Iris pigment epithelial cell (primary cell): ENCODE data around the gene VEGFA.
A peak's percentile ranks its signal among the peaks of the same experiment; 100 is the strongest.

Source experiments
- DNase-seq: peaks from one replicate; pipeline ENCODE4 v3.0.0-alpha.2; 2011; ENCODE audit warnings: low read depth

VEGFA gene

DNA sequence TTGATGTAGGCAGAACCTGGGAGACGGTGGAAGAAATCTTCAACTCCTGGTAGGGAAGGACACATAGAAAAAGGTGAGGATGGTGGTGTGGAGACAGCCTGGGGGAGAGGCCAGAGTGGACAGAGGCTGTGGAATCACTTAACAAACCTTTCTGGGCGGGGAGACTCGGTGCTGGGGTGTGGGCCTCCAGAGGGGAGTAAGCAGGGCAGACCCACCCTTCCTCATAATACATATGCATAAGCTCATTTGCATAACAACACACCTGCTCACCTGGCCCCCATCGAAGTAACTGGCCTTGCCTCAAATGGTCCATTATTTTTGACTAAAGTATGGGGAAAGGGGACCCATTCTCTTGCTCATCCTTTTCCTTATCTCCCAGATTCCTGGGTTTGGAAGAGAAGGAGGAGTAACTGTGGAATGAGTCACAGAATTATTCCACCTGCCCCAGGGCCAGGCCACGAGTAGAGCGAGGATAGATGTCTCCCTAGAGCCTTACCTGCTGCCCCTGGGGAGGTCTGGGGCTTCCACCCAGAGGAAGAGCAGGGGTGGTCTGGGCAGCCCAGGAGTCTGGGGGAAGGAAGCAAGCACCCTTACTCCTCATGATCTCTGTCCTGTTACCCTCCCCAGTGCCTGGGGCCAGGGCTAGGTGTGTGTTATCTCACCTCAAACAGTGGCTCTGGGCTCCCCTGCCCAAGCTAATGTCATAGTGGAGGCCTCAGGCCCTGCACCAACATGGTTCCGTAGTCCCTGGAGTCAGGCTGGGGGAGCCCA lies 10.7 kb upstream of the VEGFA start:
- DNase-seq = no peak

DNA sequence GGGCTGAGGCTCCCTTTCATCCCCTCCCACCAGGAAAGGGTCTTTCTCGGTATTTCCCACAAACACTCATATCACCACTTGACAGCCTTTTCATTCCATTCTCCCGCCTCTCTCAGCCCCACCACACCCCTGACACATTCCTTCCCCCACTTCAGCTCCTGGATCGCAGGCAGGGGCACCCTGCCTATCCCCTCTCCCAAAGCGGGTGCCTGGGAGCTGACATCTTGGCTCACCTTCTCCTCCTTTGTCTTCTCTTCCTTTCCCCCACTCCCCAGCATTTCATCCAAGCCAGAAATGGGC lies 10.2 kb upstream of the VEGFA start:
- no peak for DNase-seq

DNA sequence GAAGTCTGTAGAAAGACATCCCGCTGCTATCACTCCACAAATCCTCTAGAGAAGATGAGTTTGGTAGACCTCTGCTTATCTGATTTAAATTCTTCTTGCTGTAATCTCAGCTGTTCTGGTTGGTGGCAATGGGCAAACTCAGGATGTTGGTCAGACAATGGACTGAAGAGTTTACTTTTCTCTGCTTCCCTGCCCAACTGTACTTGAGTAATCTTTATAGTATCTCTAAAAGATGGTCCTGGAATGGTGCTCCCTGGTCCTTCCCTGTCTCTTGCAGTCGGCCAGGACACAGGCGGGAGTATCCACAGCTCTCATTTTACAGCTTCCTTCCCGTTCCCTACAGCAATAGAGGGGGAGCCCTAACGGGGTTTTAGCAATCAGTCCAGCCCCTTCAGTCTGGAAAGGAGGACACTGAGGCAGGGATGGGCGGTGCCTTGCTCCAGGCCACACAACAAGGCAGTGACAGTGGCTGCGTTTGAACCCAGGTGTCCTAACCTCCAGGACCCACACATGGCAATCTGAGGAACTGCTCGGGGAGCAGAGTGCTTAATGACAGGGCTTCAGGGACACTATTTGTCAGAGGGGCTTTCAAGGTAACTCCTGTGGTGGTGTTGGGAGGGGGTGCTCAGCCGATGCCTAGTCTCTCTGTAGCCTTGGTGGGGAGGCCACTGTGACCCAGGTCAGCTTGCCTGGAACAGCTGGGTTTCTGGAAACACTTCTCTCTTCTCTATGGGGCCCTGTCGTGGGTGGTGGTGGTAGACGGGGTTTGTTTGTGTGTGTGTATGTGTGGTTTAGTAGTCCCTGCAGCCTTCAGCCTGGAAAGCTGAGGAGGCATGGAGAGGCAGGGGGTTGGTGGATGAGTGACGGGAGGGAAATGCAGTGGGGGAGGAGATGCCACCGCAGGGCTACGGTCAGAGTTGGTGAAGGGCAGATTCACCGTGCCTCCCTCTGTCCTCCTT lies 9.5 kb upstream of the VEGFA start:
- no peak for DNase-seq

DNA sequence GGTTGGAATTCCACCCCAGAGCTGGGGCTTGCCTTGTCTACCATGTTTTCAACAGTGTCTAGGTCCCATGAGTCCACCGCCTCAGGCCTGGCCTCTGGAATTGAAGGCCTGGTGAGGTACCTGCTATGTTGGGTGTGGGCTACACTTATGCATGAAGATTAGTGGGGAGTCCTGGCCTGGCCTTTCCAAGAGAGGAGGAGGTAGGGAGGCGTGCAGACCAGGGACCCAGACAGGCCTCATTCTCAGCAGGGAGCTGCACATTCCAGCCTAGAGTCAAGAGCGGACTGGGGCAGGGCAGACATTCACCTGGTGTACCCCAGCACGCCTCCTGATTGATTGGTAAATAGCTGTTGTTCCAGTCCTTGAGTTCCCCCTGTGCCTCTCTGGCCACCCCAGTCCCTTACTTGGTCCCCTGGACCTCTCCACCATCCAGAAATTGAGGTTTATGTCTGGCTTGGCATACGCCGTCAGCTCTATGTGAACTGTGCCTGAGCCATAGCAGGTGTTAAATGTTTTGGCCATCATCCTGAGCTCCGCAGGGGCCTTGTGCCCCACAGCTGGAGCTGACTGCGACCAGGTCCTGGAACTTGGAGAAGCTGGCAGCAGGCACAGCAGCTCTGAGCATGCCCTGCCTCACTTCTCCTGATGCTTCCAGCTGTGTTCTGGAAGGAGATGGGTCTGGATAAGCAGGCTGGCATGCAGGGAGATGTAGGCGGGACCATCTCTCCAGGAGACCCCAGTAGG lies 8.2 kb upstream of the VEGFA start:
- DNase-seq = no peak

DNA sequence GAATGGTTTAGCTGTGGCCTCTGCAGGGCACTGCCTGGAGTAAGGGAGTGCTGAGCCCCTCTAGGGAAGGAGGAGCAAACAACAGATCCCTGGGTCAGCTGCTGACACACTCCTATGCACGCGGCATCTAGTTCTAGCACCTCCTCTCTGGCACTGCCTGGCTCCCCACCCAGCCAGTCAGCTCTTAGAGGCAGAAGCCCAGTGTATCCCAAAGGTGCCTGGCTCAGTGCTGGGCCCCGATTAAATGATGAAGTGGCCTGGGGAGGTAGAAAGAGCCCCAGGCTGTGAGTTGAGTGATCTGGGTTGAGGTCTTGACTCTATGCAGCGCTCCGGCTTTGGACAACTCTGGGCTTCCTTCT lies 7.6 kb upstream of the VEGFA start:
- DNase-seq = no peak

DNA sequence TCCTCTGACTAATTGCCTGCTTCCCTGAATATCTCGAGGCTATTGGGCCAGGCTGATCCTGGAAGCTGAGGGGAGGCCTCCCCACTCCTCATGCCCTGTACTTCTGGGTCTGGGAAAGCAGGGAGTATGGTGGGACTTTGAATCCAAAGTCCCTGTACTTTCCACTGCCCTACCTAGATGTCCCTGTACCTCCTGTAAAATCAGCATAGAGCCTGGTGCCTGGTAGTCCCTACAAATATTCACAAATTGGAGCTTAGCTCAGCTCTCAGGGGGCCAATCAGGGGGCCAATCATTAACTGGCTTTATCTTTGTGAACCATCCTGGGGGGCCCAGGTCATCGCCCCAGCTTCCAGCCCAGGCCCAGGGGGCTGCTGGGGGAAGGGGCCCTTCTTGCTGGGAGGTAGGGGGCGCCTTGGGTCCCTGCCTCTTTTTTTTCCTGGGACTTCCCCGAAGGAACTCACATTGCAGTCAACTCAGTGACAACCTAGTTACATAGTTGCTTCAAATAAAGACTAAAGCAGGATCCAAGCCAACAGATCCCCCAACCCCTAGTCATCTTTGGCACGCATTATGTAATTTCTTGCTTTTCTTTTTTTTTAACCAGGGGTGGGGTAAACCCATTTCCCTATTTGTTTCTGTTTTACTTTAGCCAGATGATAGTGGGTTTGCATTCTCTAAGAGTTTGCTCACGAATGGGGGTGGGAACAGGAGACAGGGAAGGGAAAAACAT lies 6.9 kb upstream of the VEGFA start:
- peak; percentile 33 for DNase-seq

DNA sequence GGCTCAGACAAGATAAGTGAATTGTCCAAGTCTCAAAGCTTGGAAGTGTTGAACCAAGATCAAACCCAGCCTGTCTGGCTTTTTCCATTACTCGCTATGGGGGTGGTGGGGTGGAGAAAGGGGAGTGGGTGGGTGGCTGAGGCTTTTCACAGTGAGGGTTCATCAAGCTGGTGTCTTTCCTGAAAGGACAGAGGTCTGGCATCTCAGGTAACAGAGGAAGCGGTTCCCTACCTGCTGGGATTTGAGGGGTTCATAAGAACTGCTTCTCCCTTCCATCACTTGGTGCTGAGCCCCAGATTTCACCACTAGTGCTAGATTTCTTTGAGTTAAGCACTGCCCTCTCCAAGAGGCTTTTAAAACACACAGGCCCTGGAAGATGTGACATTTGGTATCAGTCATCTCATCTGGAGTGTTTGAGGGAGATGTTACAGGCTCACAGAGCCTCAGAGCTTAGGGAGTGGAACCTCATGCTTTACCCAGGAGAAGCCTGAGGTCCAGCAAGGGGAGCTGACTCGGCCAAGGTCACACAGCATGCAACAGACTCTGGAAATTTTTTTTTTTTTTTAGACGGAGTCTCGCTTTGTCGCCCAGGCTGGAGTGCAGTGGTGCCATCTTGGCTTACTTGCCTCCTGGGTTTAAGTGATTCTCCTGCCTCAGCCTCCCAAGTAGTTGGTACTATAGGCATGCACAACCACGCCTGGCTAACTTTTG lies 6.0 kb upstream of the VEGFA start:
- no peak for DNase-seq

DNA sequence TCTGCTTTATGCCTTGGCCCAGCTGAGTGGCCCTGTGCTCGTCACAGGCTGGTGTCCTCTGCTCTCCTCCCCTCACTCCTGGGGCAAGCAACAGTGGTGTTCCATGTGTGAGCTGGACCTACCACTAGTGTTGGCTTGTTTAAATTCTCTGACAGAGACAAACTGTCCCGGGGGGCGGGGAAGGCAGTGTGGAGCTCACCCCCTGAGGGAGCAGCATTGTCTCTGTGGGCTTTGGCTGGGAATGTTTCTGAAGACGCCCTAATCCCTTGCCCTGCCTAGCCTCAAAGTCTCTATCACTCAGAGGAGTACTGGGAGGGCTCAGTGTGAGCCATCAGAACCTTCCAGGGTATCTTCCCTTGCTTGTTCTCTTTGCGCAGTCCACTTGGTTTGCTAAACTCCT lies 5.2 kb upstream of the VEGFA start:
- DNase-seq = no peak

DNA sequence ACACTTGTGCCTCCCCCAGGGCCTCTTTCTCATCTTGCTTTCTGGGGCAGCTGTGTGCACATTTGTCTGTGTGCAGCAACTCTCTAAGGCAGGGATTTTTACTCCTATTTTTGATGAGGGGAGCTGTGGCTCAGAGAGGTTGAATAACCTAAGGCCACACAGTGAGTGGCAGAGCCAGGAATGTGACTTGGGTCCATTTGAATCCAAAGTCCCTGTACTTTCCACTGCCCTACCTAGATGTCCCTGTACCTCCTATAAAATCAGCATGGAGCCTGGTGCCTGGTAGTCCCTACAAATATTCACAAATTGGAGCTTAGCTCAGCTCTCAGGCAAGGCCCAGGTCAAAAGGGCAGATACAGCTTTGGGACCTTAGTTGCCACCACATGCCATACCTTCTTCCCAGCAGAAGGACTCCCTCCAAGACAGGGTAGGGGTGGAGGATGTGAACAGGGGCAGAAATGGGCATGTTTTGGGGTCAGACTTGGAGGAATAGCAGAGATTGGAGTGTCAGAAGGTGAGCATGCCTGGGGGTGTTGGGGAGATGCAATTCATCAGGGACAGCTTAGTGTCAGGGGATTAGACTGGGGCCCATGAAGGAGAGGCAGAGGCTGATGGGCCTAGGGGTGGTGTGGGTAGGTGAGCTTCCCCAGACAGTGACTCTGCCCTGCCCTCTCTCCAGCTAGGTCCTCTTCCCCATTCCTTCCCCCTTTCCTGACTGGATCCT lies 4.1 kb upstream of the VEGFA start:
- DNase-seq = no peak

DNA sequence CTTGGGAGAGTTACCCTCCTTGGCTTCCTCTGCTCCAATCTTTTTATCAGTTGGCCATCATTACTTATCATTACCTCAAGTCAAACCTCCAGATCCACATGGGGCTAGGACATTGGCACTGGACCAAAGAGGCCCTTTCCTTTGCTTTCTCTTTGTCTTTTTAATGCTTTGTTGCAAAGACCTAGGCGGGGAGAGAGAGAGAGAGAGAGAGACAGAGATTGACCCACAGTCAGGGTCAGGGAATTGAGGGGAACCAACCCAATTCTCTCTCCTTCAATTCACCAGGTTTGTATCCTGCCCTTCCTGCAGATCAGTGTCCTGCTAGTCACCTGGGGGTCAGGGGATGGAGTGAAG lies 3.5 kb upstream of the VEGFA start:
- no peak for DNase-seq

DNA sequence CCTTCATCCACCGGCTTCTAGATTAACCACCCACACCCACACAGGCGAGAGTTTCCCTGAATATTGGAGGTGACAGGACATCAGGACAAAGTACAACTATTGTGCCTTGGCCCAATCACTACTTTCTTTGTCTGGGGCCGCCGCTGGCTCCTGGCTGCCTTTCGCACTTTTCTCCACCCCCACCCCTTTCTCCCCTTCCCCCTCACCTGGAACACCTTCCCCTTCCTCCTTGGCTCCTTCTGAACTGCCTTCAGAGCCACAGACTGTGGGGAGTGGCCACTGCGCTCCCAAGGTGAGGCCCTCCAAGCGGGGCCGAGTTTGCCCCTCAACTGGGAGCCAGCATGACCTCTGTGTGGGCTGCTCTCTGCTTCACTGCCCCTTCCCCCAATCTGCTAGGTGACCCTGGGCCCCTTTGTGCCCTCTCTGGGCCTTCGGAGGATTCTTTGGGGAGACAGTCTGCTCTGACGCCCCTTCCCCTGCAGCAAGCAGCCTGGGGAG lies 3.0 kb upstream of the VEGFA start:
- no peak for DNase-seq

DNA sequence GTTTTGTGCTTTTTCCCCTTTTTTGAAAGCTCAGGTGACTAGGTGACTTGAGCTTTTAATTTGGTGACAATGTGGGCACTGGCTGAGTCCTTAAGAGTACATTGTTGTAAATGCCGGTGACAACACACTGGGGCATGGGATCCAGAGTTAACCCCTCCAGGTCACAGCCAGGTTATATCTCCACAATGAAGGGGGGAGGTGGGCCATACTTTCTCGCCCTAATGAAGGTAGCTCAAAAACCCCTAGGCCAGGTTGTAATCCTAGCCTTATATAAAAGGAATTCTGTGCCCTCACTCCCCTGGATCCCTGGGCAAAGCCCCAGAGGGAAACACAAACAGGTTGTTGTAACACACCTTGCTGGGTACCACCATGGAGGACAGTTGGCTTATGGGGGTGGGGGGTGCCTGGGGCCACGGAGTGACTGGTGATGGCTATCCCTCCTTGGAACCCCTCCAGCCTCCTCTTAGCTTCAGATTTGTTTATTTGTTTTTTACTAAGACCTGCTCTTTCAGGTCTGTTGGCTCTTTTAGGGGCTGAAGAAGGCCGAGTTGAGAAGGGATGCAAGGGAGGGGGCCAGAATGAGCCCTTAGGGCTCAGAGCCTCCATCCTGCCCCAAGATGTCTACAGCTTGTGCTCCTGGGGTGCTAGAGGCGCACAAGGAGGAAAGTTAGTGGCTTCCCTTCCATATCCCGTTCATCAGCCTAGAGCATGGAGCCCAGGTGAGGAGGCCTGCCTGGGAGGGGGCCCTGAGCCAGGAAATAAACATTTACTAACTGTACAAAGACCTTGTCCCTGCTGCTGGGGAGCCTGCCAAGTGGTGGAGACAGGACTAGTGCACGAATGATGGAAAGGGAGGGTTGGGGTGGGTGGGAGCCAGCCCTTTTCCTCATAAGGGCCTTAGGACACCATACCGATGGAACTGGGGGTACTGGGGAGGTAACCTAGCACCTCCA lies 2.2 kb upstream of the VEGFA start:
- no peak for DNase-seq

DNA sequence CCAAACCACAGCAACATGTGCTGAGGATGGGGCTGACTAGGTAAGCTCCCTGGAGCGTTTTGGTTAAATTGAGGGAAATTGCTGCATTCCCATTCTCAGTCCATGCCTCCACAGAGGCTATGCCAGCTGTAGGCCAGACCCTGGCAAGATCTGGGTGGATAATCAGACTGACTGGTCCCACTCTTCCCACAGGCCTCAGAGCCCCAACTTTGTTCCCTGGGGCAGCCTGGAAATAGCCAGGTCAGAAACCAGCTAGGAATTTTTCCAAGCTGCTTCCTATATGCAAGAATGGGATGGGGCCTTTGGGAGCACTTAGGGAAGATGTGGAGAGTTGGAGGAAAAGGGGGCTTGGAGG lies 1.5 kb upstream of the VEGFA start:
- no peak for DNase-seq

DNA sequence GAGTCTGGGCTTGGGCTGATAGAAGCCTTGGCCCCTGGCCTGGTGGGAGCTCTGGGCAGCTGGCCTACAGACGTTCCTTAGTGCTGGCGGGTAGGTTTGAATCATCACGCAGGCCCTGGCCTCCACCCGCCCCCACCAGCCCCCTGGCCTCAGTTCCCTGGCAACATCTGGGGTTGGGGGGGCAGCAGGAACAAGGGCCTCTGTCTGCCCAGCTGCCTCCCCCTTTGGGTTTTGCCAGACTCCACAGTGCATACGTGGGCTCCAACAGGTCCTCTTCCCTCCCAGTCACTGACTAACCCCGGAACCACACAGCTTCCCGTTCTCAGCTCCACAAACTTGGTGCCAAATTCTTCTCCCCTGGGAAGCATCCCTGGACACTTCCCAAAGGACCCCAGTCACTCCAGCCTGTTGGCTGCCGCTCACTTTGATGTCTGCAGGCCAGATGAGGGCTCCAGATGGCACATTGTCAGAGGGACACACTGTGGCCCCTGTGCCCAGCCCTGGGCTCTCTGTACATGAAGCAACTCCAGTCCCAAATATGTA lies 957 bp upstream of the VEGFA start:
- peak; percentile 48 for DNase-seq

DNA sequence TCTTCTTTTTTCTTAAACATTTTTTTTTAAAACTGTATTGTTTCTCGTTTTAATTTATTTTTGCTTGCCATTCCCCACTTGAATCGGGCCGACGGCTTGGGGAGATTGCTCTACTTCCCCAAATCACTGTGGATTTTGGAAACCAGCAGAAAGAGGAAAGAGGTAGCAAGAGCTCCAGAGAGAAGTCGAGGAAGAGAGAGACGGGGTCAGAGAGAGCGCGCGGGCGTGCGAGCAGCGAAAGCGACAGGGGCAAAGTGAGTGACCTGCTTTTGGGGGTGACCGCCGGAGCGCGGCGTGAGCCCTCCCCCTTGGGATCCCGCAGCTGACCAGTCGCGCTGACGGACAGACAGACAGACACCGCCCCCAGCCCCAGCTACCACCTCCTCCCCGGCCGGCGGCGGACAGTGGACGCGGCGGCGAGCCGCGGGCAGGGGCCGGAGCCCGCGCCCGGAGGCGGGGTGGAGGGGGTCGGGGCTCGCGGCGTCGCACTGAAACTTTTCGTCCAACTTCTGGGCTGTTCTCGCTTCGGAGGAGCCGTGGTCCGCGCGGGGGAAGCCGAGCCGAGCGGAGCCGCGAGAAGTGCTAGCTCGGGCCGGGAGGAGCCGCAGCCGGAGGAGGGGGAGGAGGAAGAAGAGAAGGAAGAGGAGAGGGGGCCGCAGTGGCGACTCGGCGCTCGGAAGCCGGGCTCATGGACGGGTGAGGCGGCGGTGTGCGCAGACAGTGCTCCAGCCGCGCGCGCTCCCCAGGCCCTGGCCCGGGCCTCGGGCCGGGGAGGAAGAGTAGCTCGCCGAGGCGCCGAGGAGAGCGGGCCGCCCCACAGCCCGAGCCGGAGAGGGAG lies 580 bp downstream of the VEGFA start:
- DNase-seq = peak; percentile 71

DNA sequence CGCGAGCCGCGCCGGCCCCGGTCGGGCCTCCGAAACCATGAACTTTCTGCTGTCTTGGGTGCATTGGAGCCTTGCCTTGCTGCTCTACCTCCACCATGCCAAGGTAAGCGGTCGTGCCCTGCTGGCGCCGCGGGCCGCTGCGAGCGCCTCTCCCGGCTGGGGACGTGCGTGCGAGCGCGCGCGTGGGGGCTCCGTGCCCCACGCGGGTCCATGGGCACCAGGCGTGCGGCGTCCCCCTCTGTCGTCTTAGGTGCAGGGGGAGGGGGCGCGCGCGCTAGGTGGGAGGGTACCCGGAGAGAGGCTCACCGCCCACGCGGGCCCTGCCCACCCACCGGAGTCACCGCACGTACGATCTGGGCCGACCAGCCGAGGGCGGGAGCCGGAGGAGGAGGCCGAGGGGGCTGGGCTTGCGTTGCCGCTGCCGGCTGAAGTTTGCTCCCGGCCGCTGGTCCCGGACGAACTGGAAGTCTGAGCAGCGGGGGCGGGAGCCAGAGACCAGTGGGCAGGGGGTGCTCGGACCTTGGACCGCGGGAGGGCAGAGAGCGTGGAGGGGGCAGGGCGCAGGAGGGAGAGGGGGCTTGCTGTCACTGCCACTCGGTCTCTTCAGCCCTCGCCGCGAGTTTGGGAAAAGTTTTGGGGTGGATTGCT lies 1.3 kb downstream of the VEGFA start:
- DNase-seq = peak; percentile 63

DNA sequence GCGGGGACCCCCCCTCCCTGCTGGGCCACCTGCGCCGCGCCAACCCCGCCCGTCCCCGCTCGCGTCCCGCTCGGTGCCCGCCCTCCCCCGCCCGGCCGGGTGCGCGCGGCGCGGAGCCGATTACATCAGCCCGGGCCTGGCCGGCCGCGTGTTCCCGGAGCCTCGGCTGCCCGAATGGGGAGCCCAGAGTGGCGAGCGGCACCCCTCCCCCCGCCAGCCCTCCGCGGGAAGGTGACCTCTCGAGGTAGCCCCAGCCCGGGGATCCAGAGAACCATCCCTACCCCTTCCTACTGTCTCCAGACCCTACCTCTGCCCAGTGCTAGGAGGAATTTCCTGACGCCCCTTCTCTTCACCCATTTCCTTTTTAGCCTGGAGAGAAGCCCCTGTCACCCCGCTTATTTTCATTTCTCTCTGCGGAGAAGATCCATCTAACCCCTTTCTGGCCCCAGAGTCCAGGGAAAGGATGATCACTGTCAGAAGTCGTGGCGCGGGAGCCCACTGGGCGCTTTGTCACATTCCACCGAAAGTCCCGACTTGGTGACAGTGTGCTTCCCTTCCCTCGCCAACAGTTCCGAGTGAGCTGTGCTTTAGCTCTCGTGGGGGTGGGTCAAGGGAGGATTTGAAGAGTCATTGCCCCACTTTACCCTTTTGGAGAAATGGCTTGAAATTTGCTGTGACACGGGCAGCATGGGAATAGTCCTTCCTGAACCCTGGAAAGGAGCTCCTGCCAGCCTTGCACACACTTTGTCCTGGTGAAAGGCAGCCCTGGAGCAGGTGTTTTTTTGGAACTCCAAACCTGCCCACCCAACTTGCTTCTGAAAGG lies 2.1 kb downstream of the VEGFA start:
- DNase-seq = peak; percentile 55
